ENCODE measurements around the gene RGN.

- no peak for TF ChIP-seq POLR2A (IDR thresholded peaks at IDR 0.05; ENCODE audit: low read length)
- TF ChIP-seq GATA1 (IDR thresholded peaks at IDR 0.05; ENCODE audit: low read depth, low read length), result no peak
Observed at GRCh38 chrX:47047989-47048388, 30.3 kb upstream of the RGN start.
